ENCODE measurements around the gene FMR1NB.

FMR1NB gene

DNA sequence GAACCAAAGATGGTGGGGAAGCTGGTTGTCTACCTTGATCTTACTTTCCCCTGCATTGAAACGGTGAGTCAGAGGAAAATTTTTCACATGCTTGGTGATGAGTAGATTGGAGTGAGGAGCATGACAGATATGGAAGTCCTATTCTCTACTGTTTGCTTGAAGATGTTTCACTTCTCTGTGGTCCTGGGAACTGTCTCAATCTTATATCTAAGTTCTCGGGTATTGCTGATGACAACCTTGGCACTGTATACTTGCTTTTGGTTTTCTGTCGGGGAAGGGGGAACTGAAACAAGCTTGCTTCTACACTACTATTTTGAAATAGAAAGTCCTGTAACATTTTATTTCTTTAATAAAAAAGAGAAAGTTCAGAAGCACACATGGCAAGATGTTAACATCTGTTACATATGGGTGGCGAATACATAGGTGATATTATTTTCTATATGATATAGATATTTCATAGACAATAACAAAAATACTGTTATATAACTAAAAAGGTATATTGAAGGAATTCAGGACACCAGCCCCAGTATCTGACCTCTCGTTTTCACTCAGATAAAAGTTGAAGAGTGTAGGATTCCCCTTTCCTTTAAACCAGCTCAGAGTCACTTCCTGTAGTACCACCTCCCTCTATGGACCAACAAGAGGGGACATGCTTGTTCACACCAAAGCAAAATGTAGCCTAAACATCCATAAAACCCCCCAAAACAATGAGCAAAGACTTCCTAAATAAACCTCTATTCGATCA is 88.8 kb downstream of the FMR1NB start:
- no peak for DNase-seq (ENCODE audit: low read depth, low spot score)

DNA sequence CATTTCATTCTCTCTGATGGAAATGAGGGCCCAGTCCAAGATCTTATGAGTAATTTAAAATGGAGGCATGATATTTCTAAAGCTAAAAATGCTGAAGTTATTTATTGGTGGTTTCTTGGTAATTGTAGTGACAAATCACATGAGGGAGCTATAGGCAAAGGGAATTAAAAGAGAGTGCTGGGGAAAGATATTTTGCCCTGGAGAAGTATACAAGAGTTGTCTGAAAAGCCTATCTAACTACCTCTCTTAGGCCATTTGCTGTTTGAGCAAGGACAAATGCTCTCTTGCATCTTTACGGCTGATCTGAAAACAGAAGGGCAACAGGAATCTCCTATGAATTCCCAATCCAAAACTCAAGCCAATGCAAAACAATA is 89.4 kb downstream of the FMR1NB start:
- no peak for DNase-seq (ENCODE audit: low read depth, low spot score)

All from activated naive CD8-positive, alpha-beta T cell treated with anti-CD3 and anti-CD28 coated beads, Interleukin-2, amount 50 U/mL, for 16 hours (primary cell).